HG02938 (cell line): ENCODE data around the gene FAM210A.
"Not testable (repeated sequence)": the region's sequence is repeated elsewhere in the genome, so short reads cannot be mapped to it uniquely, and the experiment has no call there.

Experiments used
- ATAC-seq: cut with Tn5 transposase; IDR thresholded peaks from one replicate; pipeline ENCODE4 v1.9.1; 2021; ENCODE audit warnings: mild to moderate bottlenecking, moderate library complexity; ENCODE audit not compliant: unreplicated experiment

Gene FAM210A, protein sequence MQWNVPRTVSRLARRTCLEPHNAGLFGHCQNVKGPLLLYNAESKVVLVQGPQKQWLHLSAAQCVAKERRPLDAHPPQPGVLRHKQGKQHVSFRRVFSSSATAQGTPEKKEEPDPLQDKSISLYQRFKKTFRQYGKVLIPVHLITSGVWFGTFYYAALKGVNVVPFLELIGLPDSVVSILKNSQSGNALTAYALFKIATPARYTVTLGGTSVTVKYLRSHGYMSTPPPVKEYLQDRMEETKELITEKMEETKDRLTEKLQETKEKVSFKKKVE

DNA sequence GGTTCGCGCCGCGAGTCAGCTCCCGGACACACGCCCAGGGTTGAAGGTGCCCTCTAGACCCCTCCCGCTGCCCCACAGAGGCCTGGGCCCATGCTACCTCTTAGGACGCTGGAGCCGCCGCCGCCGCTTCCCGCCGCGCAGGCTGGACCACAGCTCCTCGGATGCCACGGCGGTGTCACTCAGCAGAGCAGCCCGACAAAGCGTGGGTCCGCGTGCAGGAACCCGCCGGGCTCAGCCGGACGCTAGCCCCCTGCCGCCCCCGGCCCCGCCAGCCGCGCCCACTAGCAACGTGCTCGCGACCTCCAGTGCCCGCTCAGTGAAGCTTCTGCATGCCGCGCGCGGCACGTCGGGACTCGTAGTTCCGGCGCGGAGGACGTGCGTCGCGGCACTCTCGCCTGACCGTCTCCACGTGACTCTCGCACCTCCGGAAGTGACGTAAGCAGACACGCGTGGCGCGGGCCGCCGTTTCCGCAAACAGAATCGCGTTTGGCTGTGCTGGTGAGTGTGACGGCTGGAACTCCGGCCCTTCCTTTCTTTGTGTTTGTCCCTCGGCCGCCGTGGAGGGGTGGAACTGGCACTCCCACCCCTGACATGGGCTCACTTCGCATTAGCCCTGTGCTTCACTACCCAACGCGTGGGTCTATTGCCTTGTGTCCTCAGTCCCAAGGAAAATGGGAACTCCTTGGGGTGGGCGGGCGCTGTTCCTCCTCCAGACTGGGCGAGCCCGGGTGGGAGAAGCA, at the start of gene FAM210A, which contains the start of gene RNMT:
Gene FAM210A (minus strand): TSS at position 327 of the 740 bp plus-strand sequence. CDS start 44,481 bp downstream, outside the sequence.
Gene RNMT (plus strand): TSS at position 442 of the 740 bp plus-strand sequence. CDS start 4,845 bp downstream, outside the sequence.
- ATAC-seq, result peak; percentile 85

DNA sequence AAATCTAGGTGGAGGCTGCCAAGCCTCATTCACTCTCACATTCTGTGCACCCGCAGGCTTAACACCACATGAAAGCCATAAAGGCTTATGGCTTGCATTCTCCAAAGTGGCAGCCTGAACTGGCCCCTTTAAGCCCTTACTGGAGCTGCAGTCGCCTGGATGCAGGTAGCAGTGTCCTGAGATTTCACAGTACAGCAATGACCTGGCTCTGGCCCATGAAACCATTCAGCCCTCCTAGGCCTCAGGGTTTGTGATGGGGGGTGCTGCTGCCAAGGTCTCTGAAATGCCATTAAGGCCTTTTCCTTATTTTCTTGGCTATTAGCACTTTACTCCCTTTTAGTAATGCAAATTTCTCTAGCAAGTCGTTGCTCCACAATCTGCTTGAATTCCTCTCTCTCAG, 48.7 kb upstream of the FAM210A start:
- ATAC-seq, result no peak

DNA sequence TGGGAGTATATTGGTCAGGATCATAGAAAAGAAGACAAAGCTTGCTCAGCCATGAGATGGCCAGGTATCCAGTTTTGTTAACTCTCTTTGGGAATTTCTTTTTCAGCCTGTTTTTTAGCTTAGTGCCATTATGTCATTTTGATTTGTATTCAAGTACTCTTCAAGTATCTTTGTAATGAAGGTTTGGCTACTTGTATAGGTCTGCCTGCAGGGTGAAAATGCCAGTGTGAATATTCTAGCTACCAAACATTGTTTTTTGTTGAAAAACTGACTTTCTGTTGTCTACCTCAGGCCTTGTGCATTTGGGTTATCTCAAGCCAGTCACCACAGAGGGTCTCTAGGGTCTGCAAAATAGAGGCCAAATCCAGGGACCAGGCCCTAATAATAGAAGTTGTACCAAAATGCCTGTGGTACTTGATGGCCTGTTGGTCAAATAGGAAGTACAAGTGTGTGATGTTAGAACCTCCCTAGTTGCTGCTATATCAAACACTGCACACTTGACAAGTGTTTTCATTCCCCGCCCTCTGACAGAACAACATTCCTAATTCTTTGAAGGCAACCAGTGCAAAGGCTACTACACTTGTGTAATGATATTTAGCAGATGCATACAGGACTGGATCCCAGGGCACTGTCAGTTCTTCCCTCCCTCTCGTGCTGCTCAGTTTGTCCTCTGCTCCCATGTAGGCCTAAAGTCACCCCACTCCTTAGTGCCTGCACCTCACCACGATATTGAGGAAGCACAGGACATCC, 36.5 kb upstream of the FAM210A start:
- no peak for ATAC-seq

DNA sequence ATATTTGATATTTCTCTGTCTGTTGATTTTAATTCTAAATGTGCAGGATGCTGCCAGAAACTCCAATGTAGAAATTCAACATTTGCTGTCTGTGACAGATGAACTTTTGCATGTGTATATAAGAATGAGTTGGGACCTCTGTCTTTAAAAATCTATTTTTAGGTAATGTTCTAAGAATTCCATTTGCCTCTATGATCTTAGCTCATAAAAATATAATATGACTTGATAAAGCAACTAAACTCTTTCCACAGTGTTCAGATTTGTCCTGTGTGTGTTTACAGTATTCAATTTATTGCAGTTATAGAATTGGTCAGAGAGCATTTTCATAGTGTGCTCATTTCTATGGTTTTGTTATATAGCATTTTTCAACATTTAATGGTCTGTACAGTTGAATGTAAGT, 33.7 kb upstream of the FAM210A start:
- no peak for ATAC-seq

DNA sequence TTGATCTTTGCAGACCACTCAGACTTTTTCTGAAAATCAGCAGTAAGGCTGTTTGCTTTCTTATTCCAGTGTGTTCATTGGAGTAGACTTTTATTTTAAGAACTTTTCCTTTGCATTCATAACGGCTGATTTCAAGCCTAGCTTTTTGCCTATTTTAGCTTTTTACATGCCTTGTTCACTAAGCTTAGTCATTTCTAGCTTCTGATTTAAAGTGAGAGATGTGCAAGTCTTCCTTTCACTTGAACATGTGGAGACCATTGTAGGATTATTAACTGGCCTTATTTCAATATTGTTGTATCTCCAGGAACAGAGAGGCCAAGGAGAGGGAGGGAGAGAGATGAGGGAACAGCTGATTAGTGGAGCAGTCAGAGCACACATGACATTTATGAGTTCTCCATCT, 32.3 kb upstream of the FAM210A start:
- ATAC-seq, result no peak

DNA sequence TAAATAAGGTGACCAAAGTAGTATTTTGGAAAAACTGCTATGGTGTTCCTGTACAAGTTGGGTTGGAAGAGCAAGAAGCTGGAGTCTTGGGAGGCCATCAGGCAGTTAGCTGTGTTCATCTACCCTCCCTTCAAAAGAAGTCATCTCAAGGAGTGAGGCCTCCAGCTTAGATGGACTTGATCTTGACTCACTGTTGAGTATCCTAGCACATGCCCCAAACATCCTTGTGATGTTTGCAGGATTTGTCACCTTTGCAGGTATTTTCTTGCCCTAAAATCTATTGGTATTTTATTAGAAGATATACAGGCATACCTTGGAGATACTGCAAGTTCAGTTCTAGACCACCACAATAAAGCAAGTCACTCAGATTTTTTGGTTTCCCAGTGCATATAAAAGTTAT, 30.3 kb upstream of the FAM210A start:
- ATAC-seq, result no peak

DNA sequence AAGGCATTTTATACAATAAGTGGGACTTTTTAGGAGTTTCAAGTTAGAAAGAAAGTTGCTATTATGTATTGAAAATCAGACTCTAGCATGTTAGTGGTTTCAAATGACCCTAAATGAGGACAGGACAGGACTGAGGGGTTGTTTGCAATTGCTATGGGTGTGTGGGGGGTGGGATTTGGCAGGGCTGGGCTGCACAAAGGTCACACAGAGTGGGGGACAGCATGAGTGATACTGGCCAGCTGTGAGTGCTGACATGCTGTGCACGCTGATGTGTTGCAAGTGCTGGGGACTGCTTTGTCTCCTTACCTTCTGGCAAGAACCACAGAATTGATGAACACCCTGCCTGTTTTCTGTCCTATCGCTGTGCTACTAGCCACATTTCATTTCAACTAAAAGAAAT, 29.9 kb upstream of the FAM210A start:
- ATAC-seq, result no peak

DNA sequence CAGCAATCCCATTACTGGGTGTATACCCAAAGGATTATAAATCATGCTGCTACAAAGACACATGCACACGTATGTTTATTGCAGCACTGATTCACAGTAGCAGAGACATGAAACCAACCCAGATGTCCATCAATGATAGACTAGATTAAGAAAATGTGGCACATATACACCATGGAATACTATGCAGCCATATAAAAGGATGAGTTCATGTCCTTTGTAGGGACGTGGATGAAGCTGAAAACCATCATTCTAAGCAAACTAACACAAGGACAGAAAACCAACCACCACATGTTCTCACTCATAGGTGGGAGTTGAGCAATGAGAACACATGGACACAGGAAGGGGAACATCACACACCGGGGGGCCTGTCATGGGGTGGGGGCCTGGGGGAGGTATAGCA, 25.2 kb upstream of the FAM210A start:
- ATAC-seq, result not testable (repeated sequence)

DNA sequence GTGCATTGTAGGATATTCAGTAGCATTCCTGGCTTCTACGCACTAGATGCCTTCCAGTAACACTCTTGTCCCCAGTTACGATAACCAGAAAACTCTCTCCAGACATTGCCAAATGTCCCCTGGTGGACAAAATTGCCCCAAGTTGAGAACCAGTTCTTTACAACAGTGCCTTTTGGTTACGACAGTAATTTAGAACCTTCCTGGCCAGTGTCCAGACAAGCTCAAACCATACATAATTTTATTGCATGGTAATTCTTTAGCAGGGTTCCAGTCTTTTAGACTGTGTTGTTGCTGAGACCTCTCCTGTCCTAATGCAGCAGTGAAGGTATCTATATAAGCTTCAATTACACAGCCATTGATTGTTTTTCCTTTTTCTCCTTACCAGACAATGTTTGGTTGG, 20.3 kb upstream of the FAM210A start:
- no peak for ATAC-seq

DNA sequence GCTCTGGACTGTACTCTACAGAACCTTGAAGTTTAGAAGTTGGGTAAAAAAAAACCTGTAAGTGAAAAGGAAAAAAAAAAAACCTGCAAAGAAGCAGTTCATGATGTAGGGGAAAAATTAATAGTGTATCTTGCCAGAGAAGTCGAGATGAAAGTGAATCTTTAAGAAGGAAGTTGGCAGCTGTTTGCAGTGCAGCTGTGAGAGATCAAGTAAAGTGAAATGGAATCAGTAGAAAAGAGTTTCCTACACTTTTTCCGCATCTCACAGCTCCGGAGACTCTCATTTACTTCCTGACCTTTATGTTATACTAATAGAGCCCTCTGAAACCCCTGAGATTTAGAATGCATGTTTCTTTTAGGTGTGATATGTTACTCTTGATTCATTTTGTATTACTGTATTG, 19.3 kb upstream of the FAM210A start:
- no peak for ATAC-seq

DNA sequence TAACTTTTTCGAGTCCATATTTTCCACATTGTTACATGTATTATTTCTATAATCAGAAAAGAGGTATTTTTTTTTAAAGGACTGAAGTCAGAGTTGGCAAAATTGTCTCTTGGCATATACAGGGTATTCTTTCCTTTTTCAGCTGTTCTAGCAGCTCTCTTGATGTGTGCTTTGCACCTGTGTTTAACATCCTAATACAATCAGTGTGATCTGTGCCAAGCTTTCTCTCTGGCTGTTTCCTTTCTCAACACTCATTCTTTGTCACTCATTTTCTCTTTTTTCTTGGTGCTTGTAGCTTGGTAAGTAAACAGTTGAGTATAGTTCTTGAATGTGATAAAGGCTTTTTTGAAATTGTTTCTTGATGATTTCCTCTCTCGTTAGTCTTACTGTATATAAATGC, 9.3 kb upstream of the FAM210A start:
- ATAC-seq, result no peak

DNA sequence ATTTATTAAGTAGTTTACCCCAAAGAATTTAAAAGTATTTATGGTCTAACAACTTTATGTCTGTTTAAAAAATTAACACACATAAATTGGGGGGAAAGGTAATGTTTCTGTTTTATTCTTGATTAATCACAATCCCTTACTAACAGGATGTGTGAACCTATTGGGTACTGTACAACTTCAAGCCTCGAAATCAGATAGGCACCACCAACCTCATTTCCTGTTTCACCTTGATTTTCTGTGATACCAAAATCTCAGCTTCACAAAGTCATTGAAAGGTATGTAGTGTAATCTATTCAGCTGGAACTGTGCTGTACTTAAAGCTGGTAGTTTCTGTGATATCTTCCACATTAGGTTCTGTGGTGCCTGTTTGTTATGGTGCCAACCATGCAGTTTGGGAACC, 4.1 kb upstream of the FAM210A start:
- no peak for ATAC-seq

DNA sequence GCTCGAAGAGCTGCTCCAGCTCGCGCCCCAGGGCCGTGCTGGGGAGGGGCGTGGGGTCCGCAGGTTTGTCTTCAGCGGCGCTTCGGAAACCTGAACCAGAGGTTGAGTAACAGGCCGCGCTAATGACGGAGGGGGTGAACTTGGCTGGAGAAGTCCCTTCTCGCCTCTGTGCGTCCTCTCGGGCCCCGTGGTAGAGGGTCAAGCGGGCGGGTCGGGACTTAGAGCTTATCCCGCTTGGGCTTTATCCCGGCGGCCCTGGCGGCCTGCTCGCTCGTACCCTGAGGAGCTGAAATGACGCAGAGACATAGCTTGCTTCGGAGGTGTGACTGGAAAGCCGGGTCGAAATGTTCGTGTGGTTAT, 594 bp upstream of the FAM210A start:
- peak; percentile 22 for ATAC-seq

DNA sequence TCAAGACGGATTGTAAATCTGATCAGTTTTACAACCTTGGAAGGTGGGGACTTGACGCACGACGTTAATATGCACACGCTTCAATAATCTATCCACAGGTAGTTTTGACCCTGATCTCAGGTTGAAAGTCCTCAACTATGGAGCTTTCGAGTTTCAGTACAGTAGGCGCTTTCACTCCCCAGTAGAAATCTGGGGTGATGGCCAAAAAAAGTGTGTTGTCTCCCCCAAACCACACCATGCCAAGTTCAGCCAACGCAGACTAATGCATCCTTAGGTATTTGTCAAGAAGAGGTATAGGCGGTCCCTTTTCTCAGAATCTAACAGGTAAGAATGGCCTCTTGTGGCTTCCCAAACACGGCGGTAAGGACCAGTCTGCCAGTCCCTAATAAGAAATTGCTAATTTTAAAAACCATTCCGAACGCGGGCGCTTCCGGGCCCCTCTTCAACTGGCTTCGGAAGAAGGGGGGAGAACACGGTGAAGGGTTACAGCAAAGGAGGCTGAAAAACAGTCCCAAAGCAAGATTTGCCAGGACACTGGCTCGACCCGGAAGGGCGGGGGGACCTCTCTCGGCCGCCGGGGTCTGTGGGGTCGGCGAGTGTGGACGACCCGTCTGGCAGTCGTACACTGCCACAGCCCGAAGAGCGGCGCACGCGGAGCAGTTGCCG, 659 bp downstream of the FAM210A start:
- ATAC-seq, result peak; percentile 25

DNA sequence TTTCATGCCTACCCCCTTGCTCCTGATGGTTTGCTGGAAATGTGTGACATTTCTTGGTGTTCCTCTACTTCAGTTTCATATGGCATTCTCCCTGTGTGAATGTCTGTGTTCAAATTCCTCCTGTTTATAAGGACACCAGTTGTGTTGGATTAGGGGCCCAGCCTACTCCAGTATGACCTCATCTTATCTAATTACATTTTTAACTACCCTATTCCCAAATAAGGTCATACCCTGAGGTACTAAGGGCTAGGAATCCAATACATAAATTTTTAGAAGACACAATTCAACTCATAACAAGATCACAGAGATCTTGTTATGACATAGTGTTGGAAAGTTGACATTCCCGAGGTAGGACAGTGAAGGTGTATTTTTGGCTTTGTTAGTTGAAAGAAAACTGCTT, 5.5 kb downstream of the FAM210A start:
- no peak for ATAC-seq

DNA sequence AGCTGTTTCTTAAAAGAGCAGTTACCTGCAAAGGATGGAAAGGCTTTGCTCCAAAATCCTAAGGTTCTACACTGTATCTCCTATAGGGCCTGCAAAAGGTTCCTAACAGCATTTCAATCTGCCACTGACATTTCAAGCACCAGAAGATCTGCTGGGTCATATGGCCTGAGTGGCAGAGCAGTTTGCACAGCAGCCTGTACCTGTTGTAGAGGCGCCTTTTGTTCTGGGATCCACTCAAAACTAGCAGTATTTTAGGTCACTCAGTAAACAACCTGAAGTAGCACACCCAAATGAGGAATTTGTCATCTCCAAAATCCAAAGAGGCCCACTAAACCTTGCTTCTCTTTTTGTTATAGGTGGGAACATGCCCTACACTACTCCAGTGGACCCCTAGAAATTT, 6.2 kb downstream of the FAM210A start:
- no peak for ATAC-seq

DNA sequence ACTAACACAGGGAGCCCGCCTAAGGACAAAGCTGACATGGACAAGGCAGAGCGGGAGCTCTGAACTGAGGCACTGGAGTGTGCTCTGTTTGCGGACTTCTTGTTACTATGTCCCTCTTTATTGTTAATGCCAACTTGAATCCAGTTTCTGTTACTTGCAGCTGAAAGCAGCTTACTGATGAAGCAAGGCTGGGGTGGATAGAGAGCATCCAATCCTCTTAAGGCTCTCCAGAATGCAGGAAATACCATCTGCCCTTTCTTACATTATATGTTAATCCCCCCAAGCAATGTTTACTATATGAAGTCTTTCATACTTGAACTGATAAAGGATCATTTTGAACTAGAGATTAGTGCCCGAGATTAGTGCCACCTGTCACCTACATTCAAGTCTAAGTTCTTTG, 9.4 kb downstream of the FAM210A start:
- ATAC-seq, result no peak

DNA sequence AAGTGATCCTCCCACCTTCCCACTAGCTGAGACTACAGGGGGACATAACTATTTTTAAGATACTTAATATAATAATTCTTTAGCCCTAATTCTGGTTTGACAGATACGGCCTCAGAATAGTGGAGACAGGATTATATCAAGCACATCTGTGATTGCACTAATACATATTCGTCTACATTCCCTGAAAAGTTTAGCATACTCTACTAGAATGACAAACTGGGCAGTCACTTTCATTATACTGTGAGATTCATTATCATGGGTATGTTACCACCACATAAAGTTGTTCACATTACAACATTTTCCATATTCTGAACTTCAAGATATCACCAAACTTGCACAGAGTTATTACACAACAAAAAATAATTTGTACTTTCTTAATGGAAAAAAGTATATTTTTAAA, 11.0 kb downstream of the FAM210A start:
- ATAC-seq, result no peak

DNA sequence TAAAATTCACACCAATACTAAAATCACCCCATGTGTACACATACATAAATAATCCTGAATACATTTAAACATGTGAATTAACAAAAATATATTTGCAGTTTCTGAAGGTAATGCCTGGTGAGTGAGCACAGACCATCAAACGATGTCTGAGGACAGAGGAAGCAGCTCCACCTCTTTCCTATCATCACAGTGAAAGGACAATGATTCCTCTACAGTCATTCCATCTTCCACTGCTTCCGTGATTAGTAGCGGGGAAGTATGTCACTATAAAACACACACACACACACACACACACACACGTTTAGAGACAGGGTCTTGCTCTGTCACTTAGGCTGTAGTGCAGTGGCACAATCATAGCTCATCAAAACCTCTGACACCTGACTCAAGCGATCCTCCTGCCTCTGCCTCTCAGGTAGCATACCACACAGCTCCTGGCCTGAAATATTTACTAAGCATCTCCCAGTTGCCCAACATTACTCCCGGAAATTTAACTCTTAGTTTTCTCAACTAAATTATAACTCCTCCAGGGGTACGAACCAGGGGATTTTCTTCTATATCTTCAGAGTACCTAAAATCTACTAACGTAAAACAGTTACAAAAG, 12.8 kb downstream of the FAM210A start:
- no peak for ATAC-seq

DNA sequence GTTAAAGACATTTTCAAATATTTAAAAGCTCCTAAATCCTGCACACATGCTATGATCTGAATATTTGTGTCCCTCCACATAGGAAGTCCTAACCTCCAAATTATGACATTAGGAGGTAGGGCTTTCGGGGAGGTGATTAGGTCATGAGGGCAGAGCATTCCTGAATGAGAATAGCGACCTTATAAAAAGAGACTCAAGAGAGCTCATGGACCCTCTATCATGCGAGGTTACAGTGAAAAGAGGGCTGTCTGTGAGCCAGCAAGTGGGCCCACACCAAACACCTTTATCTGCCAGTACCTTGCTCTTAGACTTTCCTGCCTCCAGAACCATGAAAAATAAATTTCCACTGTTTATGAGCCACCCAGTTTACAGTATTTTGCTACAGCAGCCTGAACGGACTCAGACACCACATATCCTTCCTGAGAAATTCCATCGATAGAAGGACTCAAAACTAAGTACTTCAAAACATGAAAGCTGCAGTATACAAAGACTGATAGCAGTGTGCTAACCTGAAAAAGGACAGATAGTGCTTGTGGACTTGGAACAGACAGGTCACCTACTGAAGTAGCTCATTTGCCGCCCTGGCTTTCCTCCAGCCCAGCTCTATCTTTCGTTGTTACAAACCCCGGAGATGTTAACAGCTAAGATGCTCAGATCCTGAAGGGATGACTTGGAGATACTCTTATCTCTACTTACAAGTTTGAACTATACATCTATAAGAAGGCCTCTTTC, 13.8 kb downstream of the FAM210A start:
- ATAC-seq, result no peak
